TTC549 (cell line): ENCODE data around the gene CFAP65.

Source experiments
- FAIRE-seq: peaks from 2 replicates; lab custom pipeline; 2012; peaks lifted over from hg19 to GRCh38; lab: Jason Lieb, UNC

The CFAP65 gene

DNA sequence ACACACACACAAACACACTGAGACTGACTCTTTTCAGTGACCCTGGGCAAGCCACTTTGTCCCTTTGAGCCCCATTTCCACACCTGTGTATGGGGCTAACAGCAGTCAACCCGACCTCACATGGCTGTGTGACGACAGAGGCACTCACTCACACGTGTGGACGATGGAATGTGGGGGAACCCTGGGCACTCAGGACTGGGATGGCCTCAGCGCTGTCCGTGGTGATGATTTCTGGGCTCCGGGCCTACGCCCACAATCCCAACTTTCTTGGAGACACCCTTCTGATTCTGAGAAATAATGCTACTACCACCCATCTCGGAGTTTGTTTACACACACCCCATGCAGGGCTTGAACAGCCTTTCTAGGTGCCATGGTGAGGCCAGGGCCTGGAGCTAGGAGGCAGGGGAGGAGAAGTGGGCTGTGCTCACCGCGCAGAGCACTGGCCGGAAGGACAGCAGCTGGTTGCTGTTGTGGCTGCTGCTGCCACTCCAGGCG, 49.6 kb downstream of the CFAP65 start:
- FAIRE-seq, result no peak

- FAIRE-seq, result no peak
Measured at GRCh38 chr2:218990612-218991011, 50.7 kb downstream of the CFAP65 start.

DNA sequence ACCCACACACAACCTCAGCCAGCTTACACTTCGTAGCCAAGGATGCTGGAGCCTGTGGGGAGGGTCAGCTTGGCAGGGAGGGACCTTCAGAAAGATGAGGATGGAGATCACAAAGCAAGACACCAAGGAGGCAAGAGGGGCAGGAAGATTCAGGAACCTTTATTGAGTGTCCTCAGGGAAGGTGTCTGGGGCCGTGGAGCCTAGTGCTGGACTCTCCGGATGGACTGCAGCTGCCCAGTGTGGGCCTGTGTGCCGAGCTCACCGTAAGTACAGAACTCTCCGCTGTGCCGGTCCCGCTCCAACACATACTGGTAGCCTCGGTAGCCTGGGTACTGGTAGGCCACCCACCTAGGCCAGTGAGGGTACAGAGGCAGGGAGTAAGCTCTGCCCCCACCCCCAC, 51.3 kb downstream of the CFAP65 start:
- no peak for FAIRE-seq

DNA sequence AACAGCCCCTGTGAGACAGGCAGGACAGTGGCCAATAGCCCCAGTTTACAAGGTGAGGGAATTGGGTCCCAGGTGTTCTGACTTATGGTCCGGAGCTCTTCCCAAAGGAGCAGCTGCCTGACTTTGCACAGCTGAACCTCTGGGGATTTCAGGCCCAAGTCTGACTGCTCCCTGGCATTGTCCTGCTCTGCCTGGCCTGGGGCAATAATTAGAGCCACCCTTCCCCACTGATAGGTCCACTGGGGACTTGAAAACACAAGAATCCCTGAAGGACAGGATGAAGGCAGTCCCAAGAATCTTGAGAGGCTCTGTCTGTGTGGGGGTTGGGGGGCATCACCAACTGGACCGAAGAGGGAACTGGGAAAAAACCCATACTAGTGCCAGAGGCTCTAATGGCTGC, 52.7 kb downstream of the CFAP65 start:
- no peak for FAIRE-seq

DNA sequence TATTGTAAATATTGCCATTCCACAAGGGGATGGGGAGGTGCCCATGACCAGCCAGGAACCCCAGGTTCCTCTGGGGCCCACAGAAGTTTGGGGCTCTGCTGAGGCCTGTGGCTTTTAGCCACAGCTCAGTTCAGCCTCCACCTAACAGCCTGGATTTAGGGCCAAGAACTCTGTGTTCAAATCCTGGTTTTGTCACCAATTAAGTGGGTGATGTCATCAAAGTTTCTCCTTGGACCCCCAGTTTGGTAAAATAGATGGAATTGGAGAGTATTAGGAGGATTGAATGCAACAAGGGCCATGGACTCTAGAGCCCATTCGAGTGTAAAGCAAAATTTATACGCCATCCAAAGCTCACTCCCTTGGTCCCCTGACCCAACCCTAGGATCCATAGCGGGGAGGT, 53.2 kb downstream of the CFAP65 start:
- no peak for FAIRE-seq

GRCh38 chr2:218986148-218986761, 55.1 kb downstream of the CFAP65 start:
- FAIRE-seq, result no peak

DNA sequence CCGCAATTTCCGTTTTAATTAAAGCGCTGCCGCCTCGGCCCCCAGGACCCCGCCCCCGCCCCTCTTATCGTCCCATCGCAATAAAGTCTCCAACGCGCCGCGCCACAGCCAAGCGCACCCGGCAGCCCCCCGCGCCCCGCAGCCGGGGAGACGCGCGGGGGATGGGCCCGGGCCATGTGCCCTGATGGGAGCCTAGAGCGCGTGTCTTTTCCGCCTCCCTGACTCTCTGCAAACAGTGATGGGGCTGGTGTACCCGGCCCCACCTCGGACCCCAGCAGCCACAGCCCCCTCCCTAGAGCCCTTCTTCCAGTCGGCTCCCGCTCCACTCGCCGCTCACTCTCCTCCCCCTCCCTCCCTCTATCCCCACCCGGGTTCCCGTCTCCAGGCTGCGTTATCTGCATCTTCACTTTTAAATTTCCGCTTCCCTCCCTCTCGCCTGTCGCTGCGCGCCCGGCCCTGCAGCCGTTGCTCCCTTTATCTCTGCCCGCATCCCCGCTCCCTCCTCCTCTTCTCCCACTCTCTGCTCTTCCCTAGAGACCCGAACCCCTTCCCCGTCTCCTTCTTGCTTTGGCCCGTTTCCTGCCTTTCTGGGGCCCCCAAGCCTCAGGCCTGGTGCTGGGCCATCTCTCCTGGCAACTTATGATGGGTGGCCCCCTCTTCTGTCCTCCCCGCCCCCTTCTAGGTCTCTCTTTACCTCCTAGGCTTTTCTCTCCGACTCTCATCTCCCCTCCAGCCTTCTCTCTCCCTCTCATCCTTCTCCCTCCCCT, 55.8 kb downstream of the CFAP65 start:
- no peak for FAIRE-seq

- FAIRE-seq, result no peak
Measured at GRCh38 chr2:218985021-218985324, 56.3 kb downstream of the CFAP65 start, which contains the start of gene FEV. TSS of gene FEV (minus strand) at chr2:218985184. CDS start at chr2:218985075, 109 bp downstream.

GRCh38 chr2:218984239-218985020, 56.9 kb downstream of the CFAP65 start:
- no peak for FAIRE-seq

DNA sequence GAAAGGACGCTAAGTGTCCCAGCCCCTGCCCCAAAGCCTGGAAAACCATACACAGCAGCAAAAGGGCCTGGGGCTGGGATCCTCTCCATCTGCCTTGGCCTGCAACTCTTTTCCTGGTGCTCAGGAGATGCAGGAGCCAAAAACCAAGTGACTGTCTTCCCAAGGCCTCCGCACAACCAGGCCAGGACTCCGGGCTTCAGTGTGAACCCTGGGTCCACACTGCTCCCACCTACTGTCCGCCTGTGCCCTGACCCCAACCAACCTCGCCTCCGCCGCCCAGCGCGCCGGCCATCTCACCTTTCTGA, 57.4 kb downstream of the CFAP65 start:
- no peak for FAIRE-seq

- FAIRE-seq, result no peak
Measured at GRCh38 chr2:218983263-218983933, 57.9 kb downstream of the CFAP65 start.

DNA sequence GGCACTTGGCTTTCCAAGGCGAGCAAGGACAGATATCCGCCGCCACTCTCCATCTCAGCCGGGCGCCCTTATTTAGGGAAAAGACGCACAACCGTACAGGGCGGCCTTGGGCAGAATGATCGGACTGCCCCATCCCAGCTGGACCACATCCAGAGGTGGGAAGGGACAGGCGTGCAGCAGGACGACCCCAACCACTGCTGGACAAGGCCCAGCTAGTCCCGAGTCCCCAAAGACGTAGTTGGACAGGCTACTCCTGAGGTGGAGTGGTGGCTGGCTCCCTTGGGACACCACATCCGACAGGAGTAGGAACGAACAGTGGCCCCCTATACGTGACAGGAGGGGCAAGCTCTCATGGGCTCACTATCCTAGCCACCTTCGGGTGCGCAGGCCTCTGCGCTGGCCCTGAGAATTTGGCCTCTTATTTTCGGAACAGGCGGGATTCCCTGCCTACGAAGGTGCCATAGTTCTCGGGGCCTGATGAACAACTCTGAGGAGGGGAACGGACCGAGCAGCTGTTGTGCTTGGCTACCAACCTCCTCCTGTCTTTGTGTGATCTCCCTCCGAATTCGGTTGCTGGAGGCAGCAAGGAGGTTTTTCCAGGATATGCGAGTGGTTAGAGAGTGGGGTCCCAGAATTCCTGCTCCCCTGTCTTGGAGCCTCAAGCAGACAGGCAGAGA, 58.6 kb downstream of the CFAP65 start:
- FAIRE-seq, result no peak

DNA sequence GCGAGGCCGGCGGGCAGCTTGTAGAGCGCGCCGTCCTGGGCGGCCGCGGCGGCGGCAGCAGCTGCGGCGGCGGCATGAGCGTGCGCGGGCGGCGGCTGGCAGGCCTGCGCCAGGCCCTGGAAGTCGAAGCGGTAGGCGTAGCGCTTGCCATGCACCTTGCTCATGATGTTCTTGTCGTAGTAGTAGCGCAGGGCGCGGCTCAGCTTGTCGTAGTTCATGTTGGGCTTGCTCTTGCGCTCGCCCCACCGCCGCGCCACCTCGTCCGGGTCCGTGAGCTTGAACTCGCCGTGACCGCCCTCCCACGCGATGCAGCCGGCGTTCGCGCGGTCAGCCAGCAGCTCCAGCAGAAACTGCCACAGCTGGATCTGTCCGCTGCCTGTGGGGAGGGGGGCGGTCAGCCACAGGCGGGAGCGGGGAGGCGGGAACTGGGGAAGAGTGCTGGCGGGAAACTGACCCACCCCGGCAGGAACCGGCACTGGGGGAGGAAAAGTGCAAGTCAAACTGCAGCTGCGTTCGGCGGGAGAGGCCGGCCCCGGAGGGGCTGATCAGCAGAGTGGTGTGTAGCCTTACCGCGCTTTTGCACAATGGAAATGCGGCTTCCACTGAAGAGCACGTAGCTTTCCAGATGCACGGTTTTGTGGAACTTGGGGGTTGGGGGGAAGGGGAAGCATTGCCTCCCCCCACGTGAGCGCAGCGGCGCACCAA, 59.3 kb downstream of the CFAP65 start:
- no peak for FAIRE-seq

- no peak for FAIRE-seq
Measured at GRCh38 chr2:218981390-218981880, 59.9 kb downstream of the CFAP65 start.

- no peak for FAIRE-seq
Measured at GRCh38 chr2:218980735-218981389, 60.5 kb downstream of the CFAP65 start.

DNA sequence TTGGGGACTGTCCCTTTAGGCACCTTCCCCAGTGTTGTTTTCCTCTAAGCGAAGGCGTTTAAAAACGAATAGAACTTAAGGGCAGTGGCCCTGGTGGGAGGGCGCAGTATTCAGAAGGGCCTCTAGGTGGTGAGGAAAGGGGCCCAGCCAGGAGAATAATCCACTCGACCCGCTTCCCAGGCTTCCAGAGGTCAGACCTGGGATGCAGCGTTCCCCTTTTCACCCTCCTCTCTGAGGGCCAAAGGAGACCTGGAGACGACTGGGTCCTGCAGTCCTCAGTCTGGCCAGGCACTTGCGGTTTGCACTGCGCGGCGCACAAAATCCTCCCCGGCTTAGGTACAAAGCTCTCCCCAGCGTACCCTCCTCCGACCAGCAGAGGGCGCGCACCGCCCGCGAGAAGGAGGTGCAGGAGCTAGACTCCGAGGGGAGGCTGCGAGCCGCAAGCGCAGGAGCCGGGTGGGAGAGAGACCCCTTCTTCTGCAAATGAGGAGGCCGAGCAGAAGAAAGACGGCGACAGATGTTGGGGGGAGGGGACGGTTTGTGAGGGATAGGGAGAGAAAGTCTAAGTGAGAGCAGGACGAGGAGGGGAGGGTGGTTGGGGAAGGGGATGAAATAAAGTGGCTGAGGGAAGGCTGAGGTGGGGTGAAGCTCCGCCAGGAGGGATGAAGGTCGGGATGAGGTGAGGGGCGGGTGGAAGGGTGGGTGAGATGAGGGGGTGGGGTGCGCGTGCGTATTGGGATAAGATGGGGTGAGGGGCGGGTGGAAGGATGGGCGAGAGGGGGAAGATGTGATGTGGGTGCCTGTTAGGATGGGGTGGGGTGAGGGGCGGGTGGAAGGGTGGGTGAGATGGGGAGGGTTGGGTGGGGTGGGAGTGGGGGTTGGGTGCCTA, 61.2 kb downstream of the CFAP65 start:
- no peak for FAIRE-seq

- FAIRE-seq, result no peak
Measured at GRCh38 chr2:218975060-218975777, 66.1 kb downstream of the CFAP65 start.

DNA sequence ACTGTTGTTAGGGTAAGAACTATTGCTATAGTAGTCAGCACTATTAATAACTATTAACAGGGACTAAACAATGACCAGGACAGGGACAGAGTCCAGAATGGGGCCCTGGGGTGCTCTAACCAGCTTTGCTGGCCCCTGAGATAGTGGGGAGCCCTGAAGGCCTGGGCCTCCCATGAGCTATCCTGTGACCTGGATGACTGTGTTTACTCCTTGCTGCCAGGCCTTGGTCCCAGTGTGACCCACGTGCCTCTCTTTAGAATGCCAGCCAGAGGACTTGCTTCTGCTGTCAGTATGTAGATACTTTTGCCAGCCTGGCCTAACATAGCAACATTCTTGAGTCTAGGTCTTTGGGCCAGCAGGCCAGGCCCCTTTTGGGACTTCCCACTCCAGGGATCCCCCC, 70.4 kb downstream of the CFAP65 start:
- FAIRE-seq, result no peak
